GM18498 (cell line): ENCODE data around the gene CLSTN2.

Source experiments
- ATAC-seq: cut with Tn5 transposase; IDR thresholded peaks from one replicate; pipeline ENCODE4 v1.9.1; 2021; ENCODE audit warnings: mild to moderate bottlenecking, moderate library complexity; ENCODE audit not compliant: unreplicated experiment

CLSTN2 gene

DNA sequence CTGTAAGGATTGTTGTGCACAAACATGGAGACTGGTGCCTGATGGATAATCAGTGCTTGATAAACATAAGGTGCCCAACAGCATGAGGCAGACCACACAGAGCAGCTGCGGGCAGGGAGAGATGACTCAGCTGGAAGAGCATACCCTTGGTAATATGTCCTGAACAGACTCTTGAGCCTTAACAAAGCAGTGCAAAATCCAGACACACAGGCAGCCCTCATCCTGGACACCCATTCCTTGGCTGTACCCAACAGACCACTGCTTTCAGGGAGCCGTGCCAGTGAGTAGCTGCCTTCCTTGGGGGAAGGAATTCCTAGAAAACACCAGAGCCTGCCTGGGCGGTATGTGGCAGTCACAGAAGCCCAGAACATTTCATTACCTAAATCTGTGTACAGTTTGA is 156.2 kb downstream of the CLSTN2 start:
- no peak for ATAC-seq

- ATAC-seq: no peak
Observed at GRCh38 chr3:140092848-140093536, 158.0 kb downstream of the CLSTN2 start.

GRCh38 chr3:140093742-140094141 is 158.8 kb downstream of the CLSTN2 start:
- no peak for ATAC-seq

GRCh38 chr3:140094487-140094886 is 159.5 kb downstream of the CLSTN2 start:
- no peak for ATAC-seq

GRCh38 chr3:140096037-140096436 is 161.1 kb downstream of the CLSTN2 start:
- no peak for ATAC-seq

- no peak for ATAC-seq
Observed at GRCh38 chr3:140097874-140098635, 163.1 kb downstream of the CLSTN2 start.

DNA sequence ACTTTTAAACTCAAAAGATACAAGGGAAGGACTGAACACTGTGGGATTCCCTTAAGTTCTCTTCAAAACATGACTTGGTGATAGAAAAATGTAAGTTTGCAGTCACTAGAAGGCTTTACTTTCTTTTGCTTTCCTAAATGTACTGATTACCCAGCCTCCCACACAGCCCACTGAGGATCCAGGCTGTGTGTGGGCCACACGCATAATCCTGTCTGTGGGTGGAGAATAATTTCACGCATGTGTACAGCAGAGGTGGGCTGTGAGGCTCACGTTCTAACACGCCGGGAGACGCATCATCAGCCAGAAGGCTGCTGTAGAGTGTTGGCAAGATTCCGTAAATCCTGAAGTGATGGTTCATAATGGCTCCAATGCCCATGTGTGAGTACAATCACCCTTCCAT is 165.5 kb downstream of the CLSTN2 start:
- no peak for ATAC-seq

GRCh38 chr3:140103166-140103565 is 168.2 kb downstream of the CLSTN2 start:
- no peak for ATAC-seq

- ATAC-seq: no peak
Observed at GRCh38 chr3:140103986-140104645, 169.1 kb downstream of the CLSTN2 start.

- no peak for ATAC-seq
Observed at GRCh38 chr3:140113996-140114788, 179.2 kb downstream of the CLSTN2 start.

DNA sequence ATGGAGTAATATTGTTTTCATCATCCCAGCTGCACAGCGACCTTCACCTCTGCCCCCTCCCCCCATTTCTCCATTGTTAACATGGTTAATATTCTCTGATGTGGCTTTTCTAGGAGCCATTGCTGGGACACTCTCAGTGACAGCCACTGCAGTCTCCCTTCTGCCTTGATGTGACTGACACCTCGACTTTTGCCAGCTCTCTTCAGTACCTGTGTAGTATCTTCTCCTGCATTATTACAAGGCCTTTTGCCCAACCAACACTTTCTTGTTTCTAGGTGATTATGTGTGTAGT is 179.8 kb downstream of the CLSTN2 start:
- no peak for ATAC-seq

DNA sequence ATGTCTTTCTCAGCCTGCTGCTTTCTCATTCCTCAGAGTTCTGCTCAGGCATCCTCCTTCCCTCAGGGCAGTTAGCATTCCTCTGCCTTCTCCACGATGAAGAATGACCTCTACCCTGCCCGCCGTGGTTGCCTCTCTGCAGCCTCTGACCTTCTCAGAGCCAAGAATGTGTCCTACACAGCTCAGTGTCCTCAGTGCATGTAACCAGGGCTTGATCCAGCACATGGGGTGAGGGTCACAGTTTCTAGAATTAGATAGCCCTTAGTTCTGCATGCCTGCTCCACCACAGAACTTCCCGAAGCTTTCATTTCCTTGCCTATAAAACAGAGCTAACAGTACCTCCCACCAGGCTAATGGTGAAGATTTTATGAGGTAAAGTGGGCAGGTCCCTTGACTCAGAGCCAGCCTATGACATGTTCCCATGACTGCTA is 182.1 kb downstream of the CLSTN2 start:
- no peak for ATAC-seq

DNA sequence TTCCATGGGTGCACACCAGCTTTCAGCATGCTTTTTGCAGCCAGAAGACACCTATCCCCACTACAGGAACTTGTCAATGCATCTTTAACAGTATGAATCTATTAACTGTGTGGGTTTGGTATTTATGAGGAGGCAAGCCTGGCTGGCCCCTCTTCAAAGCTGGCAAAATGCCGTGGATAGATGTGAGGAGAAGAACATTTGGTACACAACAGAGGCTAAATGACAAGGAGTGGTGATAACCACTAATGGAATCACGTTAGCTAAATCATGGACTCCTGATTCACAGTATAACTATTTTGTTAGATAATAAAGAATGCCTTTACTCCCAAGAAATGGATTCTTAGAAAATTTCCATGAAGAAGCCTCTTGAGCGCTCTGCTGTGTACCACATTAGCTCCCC is 187.2 kb downstream of the CLSTN2 start:
- no peak for ATAC-seq

DNA sequence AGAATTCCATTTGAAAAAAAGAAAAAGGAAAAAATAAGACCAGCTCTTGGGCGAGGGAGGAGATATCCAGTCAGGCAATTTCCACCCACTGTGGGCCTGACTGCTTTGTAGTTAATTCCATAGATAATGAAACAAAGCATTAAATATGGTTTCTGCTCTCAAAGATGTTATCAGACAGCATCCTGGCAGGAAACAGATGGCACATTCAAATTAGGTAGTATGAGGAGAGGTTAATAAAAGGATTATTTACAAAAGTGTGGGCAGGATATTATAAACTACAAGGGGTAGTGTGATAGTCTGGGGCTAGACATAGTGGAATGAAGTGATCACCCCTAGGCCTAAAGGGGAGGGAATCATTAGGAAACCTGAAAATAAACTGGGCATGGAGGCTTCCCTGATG is 193.2 kb downstream of the CLSTN2 start:
- no peak for ATAC-seq

GRCh38 chr3:140128631-140129030 is 193.6 kb downstream of the CLSTN2 start:
- no peak for ATAC-seq

GRCh38 chr3:140129768-140130284 is 194.8 kb downstream of the CLSTN2 start:
- no peak for ATAC-seq

GRCh38 chr3:140131895-140132294 is 196.9 kb downstream of the CLSTN2 start:
- no peak for ATAC-seq

DNA sequence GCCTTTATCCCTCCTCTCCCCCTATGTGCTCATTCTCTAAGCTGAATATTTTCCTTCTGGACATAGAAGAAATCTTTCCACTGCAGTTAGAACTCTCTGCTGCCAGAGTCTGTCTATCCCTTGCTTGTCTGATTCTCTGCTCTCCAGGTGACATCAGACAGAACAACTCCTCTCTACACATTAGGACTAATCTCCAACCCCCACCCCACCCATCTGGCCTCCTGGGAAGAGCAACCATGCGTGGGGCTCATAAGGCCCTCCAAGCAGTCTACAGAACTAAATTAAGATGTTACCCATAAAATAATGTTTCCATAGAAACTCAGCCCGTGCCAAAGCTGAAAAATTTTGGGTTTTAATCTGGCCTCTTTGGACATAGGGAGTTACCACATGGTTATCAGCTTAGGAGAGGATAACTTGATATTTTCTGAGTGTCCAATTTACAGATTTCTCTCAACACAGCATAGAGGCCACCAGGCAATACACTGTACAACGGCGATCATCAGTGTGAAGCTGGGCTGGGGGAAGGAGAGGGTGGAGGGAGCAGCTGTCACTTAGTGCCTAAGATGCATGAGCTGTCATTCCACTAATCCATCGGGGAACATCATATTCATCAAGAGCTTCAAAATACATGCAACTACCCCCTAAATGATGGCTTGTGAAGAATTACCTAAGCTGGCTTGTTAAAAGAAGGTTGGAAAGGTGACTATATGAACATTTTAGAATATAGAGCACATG is 199.4 kb downstream of the CLSTN2 start:
- no peak for ATAC-seq

DNA sequence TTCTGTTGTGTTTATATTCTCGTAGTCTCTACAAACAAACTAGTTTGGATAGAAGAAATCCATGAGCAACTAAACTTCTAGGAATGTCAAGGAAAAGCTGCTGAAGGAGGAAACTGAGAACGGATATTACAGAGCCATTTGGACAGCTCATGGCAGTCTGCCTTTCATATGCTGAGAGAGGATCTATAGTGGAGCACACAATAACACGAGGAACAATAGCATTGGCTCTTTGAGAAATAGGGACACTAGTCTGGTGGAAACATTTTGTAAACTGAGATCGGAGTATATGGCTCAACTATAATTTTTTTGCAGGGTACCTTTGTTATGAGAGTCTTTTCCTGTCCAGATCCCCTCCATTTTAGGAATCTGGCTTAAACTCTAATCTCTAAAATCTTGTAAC is 200.5 kb downstream of the CLSTN2 start:
- ATAC-seq: no peak

- no peak for ATAC-seq
Observed at GRCh38 chr3:140143367-140144069, 208.5 kb downstream of the CLSTN2 start.
